HFFc6 (cell line): ENCODE results near the gene TP63. TPM values are rescaled to one million over a fixed set of nuclear protein-coding genes. Genes with fewer than 3 reads are reported as not detected.

Source experiments
- DNase-seq: peaks from one replicate; pipeline ENCODE4 v3.0.0-alpha.2; 2018
- H3K27ac Mint-ChIP-seq: 2 replicates; pipeline ENCODE4 v1.8.0; 2020; ENCODE audit warnings: mild to moderate bottlenecking, mixed read lengths
- H3K27me3 Mint-ChIP-seq: 2 replicates; pipeline ENCODE4 v1.8.0; 2021; ENCODE audit warnings: mild to moderate bottlenecking, moderate library complexity, mixed read lengths; ENCODE audit not compliant: insufficient read depth
- H3K36me3 Mint-ChIP-seq: 2 replicates; pipeline ENCODE4 v1.8.0; 2021; ENCODE audit warnings: low read depth, mixed read lengths
- H3K4me1 Mint-ChIP-seq: 2 replicates; pipeline ENCODE4 v1.8.0; 2020; ENCODE audit warnings: low read depth, mixed read lengths
- H3K4me3 Mint-ChIP-seq: 2 replicates; pipeline ENCODE4 v1.8.0; 2020; ENCODE audit warnings: mild to moderate bottlenecking, moderate library complexity, mixed read lengths
- H3K9me3 Mint-ChIP-seq: 2 replicates; pipeline ENCODE4 v1.8.0; 2020; ENCODE audit warnings: mild to moderate bottlenecking, mixed read lengths
- CTCF ChIP-seq: fragments of 200-600 bp; sonication (generic); IDR thresholded peaks from 2 replicates; pipeline ENCODE4 v1.5.0; 2021; ENCODE audit warnings: antibody characterized with exemption, mild to moderate bottlenecking
- total RNA-seq, 6 experiments: library from RNA; stranded (reverse); fragmentation: NEBNext Ultra II Directional; extraction: Animal tissue kit (Norgen Biotek cat#: 25700); gene quantifications; 2 replicates in 1 of 6; 3 replicates in 5 of 6; pipeline ENCODE4 v1.2.3, GENCODE V29; 2021

The TP63 gene
- total RNA-seq, 6 experiments from 2014 or later: not detected

GRCh38 chr3:189827108-189827507 lies 195.9 kb downstream of the TP63 start:
- no peak for DNase-seq
- H3K4me1 Mint-ChIP-seq: peaks cover 7% of the 10 kb centered on the region
- no peak overlapping the region for H3K27ac Mint-ChIP-seq
- no peaks in the 10 kb centered on the region; the same call in 1 of the 2 replicates for H3K9me3 Mint-ChIP-seq
- TF ChIP-seq CTCF: no peak
- H3K36me3 Mint-ChIP-seq: no peaks in the 10 kb centered on the region
- H3K27me3 Mint-ChIP-seq: peaks cover 5% of the 10 kb centered on the region; the same call in 1 of the 2 replicates
- H3K4me3 Mint-ChIP-seq: no peak overlapping the region

- H3K27me3 Mint-ChIP-seq: peaks cover 4% of the 10 kb centered on the region; the same call in 1 of the 2 replicates
- H3K4me1 Mint-ChIP-seq: no peaks in the 10 kb centered on the region
- no peak for TF ChIP-seq CTCF
- no peak for DNase-seq
- no peak overlapping the region for H3K4me3 Mint-ChIP-seq
- no peaks in the 10 kb centered on the region; the same call in 1 of the 2 replicates for H3K9me3 Mint-ChIP-seq
- H3K36me3 Mint-ChIP-seq: no peaks in the 10 kb centered on the region
- no peak overlapping the region for H3K27ac Mint-ChIP-seq
These were observed 199.2 kb downstream of the TP63 start for GRCh38 chr3:189830401-189830800.

- Mint-ChIP-seq H3K4me1 (no peaks in the 10 kb centered on the region), H3K27ac (no peak overlapping the region), H3K9me3 (no peaks in the 10 kb centered on the region), H3K27me3 (no peaks in the 10 kb centered on the region; the same call in 1 of the 2 replicates), H3K36me3 (no peaks in the 10 kb centered on the region), H3K4me3 (no peak overlapping the region)
- DNase-seq: no peak
- no peak for TF ChIP-seq CTCF
These were observed 202.1 kb downstream of the TP63 start for GRCh38 chr3:189833266-189833665.

- Mint-ChIP-seq H3K27ac (no peak overlapping the region), H3K4me3 (no peak overlapping the region)
These were observed 202.8 kb downstream of the TP63 start for GRCh38 chr3:189833996-189834395.

GRCh38 chr3:189834462-189834861 lies 203.3 kb downstream of the TP63 start:
- no peaks in the 10 kb centered on the region for H3K4me1 Mint-ChIP-seq
- no peak for DNase-seq
- H3K4me3 Mint-ChIP-seq: no peak overlapping the region
- no peaks in the 10 kb centered on the region for H3K9me3 Mint-ChIP-seq
- no peak overlapping the region for H3K27ac Mint-ChIP-seq
- TF ChIP-seq CTCF: no peak
- H3K27me3 Mint-ChIP-seq: no peaks in the 10 kb centered on the region; the same call in 1 of the 2 replicates
- no peaks in the 10 kb centered on the region for H3K36me3 Mint-ChIP-seq

More at GRCh38 chr3:189833996-189834395, 202.8 kb downstream of the TP63 start:
- DNase-seq: no peak
- Mint-ChIP-seq H3K36me3 (no peaks in the 10 kb centered on the region), H3K9me3 (no peaks in the 10 kb centered on the region), H3K27me3 (no peaks in the 10 kb centered on the region; the same call in 1 of the 2 replicates), H3K4me1 (no peaks in the 10 kb centered on the region)
- TF ChIP-seq CTCF: no peak

- DNase-seq: no peak
- no peaks in the 10 kb centered on the region for H3K9me3 Mint-ChIP-seq
- H3K4me3 Mint-ChIP-seq: no peak overlapping the region
- no peaks in the 10 kb centered on the region; the same call in 1 of the 2 replicates for H3K27me3 Mint-ChIP-seq
- no peak overlapping the region for H3K27ac Mint-ChIP-seq
- TF ChIP-seq CTCF: no peak
- no peaks in the 10 kb centered on the region for H3K36me3 Mint-ChIP-seq
- no peaks in the 10 kb centered on the region for H3K4me1 Mint-ChIP-seq
These were observed 205.6 kb downstream of the TP63 start for GRCh38 chr3:189836795-189837194.
